ENCODE data around the gene TOP1.
"Not testable (repeated sequence)": the region's sequence is repeated elsewhere in the genome, so short reads cannot be mapped to it uniquely, and the experiment has no call there.

The TOP1 gene

DNA sequence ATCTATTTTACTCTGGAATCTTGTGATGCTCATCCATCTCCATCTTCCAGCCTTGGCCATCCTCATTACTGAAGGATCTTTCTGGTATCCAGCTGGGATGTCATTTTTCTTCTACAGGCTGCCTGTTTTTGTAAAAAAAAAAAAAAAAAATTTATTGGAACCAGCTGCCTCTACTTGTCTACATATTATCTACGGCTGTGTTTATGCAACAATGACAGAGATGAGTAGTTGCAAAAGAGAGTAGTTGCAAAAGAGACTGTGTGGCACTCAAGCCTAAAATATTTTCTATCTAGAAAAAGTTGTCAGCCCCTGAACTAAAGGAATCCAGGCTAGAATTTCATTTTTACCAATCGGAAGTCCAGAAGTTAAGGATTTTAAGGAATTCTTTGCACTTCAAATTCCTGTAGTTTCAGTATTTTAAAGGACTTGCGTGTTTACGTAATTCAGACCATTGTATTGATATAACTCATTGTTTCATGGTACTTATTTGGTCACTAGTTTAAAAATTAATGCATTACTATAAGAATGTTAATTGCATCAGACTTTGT lies 70.2 kb downstream of the TOP1 start:
- no peak for DNase-seq

DNA sequence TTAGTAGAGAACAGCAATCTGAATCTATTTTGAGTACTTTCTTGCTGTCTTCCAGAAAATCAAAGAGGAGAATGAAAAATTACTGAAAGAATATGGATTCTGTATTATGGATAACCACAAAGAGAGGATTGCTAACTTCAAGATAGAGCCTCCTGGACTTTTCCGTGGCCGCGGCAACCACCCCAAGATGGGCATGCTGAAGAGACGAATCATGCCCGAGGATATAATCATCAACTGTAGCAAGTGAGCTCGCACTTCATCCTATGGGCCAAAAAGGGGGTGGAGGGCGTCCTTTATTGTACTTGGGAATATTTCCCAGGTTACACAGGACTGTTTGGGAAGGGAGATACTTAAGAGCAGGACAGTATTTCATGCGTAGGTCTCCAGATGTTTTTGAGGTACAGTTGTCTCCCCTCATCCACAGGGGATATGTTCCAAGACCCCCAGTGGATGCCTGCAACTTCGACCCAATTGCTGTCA lies 71.4 kb downstream of the TOP1 start:
- no peak for DNase-seq

DNA sequence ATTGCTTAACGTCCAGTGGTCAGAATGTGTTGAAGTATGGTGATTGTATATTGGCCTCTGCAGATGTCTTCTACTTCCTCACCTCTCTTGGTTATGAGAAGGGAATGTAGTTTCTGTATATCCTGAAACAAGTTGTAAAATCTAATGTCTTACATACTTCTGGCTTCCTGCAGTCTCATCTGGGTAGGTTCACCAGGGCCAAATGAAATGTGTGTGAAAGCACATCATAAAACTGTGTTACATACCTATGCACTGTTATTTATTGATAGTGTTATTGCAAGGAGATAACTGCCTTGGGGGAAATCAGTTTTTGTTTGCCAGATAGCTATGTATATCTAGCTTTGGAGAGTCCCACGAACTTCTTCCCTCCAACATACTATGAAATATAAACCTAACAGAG lies 73.0 kb downstream of the TOP1 start:
- no peak for DNase-seq

DNA sequence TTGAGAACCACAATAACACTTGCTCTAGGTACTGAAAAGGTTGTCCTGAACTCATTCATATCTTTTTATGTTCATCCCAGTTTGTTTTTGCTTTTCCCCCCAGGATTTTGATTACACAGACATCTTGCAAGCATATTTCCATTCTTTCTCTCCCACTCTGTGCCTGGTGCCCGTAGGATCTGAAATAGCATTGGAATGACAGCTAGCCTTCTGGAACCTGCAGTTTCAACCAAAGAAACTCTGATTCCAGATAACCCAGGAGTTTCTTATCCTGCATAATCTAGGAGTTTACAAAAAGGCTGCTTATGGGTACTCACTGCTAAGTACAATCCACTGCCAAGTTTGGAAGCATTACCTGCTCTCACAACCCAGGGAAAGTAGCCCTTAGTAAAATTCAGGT lies 79.9 kb downstream of the TOP1 start:
- no peak for DNase-seq

DNA sequence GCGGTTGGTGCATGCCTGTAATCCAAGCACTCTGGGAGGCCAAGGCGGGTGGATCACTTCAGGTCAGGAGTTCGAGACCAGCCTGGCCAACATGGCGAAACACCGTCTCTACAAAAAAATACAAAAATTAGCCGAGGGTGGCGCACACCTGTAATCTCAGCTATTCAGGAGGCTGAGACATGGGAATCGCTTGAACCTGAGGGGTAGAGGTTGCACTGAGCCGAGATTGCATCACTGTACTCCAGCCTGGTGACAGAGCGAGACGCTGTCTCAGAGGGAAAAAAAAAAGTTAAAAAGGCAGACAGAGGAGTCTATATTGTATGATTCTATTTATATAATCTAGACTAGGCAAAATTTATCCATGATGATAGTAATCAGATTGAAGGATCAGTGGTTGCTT lies 81.4 kb downstream of the TOP1 start:
- DNase-seq, result no peak

DNA sequence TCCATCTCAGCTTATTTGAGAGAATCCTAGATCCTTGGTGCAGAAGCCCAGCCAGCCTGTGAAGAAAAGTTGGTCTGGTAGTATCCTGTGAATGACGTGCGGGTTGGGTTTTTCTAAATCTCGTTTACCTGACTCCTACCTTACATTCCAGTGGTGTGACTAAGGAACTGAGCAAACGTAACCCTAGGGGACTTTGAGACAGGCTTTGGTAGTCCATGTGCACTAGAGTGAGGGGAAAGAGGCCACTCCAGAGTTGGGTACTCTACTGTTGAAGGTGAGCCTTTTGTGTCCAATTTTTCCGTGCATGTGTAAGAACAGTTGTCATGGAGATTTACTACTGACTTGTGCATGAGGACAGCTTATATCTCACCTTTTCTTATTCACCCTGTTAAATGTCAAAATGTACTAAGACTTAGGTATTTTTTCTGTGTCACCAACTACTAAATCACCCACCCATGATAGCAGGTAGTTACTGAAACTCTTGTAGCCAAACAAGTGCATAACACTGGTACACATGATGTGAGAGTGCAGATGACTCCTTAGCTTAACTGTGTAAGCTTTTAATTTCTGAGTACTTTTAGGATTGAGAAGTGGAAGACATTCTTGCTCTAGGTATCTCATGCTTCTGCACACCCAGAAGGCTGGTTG lies 82.4 kb downstream of the TOP1 start:
- DNase-seq, result no peak

DNA sequence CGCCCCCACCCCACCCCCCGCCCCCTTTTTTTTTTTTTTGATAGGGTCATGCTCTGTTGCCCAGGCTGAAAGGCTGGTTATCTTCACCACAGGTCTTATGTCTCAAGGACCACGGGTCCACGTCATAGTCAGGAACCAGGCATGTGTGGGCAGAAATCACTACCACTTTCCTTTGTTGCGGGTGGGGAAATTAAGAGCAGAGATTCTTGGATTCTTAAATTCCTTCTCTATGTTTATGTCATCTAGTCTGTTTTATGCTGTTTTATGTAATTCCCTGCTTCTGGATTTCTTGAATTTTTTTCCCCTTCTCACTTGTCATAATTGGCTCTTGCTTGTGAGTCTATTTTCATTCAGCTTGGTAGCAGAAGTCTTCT lies 82.9 kb downstream of the TOP1 start:
- DNase-seq, result no peak

DNA sequence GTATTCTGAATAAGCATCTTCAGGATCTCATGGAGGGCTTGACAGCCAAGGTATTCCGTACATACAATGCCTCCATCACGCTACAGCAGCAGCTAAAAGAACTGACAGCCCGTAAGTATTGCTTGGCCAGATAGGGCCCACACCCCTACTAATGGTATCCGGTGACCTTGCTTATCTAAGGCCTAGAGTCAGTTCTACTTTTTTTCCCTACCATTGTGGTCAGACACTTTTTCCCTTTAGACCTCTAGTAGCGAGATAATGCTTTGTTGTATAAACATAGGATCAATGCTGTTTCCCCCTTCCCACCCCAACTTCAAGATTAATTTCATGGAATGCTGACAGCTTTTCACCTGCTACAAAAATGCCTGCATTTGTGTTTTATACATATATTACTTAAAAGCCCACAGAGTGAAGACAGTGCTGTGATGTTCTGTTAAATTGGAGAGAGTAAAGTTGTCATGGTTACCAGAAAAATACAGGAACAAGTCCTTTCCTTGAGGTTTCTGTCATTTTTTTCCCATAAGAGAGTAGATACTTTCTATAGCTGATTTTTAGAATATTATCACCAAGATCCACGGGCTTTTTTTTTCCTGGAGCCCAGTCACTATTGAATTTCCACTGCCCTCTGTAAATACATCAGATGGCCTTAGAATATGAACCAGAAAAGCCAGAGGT lies 87.8 kb downstream of the TOP1 start:
- no peak for DNase-seq

DNA sequence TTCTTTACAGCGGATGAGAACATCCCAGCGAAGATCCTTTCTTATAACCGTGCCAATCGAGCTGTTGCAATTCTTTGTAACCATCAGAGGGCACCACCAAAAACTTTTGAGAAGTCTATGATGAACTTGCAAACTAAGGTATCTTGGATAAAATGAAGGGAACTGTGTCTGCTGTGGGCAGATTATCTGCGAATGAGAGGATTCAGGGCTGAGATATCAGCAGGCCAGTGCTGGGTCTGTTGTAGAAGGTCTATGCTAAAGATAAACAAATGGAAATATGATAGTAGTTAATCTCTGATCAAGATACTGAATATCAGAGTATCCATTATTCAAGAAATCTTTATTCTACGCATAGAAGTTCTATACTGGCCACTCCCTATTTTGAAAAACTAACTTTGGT lies 89.5 kb downstream of the TOP1 start:
- DNase-seq, result not testable (repeated sequence)

DNA sequence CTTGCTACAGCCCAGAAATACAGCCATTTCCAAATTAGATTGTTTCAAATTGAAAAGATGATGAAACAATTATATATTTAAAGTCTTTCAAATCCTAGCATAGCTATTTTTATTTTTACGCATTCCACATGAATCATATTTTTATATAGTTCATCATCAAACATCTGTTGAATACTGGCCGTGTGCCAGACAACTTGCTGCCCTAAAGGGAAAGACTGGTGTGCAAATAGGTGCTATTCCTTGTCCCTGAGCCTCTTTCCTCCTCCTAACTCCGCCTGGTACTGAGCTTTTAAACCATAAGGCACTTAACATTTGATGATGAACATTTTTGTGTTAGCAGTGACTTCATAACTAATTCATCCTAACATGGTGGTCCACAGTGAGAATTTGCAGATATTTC lies 90.0 kb downstream of the TOP1 start:
- DNase-seq, result no peak

DNA sequence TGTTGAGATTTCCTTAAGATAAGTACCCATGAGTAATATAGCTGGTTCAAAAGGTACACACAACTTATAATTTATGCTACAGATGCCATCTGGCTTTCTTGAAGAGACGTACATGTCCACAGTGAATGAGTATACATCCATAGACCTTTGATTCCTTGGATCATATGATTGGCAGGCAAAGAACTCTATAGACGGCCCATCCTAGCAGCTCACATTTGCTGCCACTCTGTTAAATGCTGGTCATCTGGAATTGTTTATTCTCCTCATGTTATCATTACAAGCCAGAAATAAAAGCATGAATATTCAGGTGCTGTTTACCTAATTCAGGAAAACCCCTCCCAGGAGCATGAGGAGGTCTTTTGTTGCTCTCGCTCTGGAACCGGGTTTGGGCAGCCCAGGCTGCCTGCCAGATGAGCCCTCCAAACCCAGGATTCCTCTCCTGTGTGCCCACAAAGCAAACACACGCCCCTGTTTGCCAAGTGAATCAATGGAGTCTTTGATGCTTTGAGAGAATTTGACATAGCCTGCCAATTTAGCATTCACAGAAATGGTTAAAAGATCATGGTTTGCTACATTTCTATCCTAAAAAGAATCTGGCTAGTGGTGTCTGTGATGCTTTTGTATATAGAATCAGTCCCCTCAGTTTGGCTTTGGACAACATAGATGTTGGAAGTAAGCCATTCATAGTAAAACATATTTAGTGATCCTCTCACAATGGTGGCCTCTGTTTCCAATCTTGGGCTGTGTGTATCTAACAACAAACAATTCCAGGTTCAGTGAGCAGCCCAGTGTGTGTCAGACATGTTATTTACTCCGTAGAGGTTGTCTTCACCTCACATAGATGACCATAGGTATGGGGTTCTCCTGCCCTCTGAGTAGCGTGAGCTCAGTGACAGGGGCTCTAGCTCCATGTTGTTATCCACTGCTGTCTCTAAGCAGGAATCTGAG lies 91.3 kb downstream of the TOP1 start:
- DNase-seq, result peak; percentile 12

DNA sequence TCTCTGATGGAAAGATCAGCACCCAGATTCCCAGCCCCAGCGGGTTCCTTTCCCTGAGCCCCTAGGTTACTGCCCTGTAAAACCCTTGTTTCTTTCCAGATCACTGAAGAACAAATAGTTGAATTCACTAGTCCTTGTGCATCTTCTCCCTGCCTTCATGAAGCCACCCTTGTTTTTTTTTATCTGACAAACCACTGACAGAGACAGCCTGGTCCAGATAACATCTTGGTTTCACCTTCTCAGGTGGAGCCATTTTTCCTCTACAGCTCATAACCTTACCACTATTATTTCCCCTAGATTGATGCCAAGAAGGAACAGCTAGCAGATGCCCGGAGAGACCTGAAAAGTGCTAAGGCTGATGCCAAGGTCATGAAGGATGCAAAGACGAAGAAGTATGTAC lies 92.8 kb downstream of the TOP1 start:
- no peak for DNase-seq

DNA sequence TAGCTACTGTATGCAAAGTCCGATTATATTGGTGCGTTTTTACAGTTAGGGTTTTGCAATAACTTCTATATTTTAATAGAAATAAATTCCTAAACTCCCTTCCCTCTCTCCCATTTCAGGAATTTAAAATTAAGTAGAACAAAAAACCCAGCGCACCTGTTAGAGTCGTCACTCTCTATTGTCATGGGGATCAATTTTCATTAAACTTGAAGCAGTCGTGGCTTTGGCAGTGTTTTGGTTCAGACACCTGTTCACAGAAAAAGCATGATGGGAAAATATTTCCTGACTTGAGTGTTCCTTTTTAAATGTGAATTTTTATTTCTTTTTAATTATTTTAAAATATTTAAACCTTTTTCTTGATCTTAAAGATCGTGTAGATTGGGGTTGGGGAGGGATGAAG lies 95.0 kb downstream of the TOP1 start:
- no peak for DNase-seq

DNA sequence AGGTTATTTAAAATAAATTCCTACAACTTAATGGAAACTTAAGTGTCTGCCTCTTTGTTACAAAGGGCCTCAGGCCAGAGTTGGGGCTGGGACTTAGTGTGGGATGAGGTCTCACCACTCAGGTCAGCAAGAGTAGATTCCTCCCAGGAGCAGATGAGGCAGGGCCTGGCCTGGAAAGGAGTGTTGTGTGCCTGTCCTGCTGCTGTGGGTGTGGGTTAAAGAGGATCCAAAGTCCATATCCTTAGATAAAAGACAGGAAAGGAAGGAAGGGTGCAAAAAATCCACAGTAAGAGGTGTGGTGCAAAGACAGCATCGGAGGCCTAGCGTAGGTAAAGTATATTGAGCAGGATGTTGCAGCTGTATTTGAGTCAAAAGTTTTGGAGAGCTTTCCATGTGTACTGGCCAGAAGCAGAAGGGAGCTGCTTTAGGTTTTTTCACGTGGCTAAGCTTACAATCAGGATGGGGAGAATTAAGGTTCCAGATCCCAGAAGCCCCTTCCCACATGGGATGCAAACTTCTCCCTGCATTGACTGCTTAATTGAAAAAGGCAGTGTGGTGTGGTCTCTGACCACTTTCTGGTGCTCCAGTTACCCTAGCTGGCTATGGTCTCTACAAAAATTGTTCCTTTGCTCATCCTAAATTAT lies 96.0 kb downstream of the TOP1 start:
- DNase-seq, result no peak

DNA sequence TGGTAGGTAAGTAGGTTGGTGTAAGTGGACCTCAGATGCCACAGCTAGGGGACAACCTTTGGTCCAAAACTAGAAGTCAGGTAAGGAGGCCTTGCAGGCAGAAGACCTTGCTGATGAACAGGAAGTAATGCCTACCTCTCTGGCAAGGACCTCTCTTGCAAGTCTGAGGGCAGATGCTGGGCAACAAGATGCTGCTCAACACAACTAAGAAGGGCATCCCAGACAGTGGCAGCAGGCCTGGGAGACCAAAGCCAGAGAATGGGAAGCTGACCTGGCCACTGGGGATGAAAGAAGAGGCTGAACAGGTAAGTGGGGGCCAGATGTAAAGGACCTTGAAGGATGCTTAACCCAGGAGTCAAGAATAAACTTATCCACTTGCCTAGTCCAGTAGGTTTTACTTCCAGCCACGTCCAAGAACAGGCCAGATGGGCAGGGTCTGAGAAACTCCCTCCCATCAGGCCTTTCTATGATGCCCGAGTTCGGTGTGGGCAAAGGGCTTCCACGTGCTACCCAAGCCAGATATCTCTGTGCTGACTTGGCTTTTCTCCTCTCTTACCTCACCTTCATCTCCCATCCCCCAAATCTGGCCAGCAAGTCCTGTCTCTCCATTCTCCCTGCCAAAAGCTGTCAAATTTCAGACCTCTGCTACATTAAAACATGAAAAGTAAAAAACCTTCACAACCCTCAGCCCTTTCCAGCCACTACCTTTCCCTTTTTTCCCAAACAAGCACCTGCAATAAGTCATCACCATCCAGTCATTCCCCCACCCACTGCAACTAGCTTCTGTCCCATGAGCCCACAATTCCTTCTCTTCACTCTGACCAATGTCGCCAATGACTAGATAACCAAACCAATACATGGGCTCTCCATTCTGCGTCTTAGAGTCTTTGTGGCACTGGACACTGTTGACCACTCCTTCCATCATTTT lies 97.2 kb downstream of the TOP1 start:
- DNase-seq, result no peak

DNA sequence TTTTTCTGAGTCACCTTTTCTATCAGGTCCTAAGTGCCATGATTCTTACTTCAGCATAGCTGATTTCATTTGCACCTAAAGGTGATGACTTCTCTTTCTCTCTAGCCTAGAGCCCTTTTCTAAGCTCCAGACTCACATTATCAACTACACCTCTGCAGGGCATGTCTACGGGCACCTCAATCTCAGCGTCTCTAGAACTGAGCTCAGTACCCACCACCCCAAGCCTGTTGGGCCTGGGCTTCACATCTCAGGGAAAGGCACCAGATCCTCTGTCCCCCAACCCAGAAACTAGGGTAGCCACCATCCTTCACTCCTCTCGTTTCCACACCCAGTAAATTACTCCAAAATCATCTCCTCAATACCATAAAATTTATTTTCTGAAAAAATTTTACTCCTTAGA lies 98.1 kb downstream of the TOP1 start:
- no peak for DNase-seq

DNA sequence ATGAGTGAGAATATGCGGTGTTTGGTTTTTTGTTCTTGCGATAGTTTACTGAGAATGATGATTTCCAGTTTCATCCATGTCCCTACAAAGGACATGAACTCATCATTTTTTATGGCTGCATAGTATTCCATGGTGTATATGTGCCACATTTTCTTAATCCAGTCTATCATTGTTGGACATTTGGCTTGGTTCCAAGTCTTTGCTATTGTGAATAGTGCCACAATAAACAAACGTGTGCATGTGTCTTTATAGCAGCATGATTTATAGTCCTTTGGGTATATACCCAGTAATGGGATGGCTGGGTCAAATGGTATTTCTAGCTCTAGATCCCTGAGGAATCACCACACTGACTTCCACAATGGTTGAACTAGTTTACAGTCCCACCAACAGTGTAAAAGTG lies 99.7 kb downstream of the TOP1 start:
- not testable (repeated sequence) for DNase-seq

DNA sequence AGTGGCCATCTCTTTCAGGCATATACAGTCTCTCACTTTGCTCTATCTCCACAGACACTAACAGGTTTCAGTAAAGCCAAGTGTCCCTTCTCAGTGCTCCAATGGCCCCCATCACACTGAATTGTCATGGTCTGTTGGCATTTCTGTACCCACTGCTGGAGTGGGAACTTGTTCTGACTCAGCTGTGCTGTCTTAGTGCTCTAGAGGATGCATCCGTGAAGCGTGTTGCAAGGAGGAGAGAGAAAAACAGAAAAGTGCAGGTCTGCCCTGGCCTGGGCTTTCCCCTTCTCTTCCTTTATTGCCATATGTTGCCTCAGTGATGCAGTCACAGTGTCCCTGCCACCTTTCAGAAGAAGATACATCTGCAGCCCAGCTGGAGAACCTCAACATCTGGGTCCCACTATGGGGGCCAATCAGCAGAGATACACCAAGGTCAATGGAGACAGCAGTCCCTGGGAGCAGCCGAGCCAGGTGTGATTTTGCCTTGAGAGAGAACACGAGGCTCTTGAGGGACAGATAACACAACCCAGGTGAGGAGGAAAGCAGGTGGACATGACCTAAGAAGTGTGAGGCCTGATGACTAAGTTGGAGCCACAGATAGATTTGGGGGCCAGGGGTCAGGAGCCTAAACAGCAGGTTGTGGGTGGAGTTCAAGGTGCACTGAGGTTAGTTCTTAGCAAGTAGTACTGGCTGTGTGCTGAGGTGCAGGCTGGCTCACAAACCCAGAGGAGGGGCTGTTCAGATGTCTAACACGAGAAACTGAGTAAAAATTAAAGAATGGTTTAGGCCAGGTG lies 103.2 kb downstream of the TOP1 start:
- DNase-seq, result no peak

DNA sequence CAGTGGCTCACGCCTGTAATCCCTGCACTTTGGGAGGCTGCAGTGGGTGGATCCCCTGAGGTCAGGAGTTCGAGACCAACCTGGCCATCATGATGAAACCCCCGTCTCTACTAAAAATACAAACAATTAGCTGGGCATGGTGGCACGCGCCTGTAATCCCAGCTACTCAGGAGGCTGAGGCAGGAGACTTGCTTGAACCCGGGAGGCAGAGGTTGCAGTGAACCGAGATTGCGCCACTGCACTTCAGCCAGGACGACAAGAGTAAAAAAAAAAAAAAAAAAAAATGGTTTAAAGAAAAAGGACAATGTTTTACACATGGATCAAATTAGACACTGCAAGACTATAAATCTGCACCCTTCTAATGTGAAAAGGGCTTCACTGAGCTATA lies 103.8 kb downstream of the TOP1 start:
- DNase-seq, result not testable (repeated sequence)

DNA sequence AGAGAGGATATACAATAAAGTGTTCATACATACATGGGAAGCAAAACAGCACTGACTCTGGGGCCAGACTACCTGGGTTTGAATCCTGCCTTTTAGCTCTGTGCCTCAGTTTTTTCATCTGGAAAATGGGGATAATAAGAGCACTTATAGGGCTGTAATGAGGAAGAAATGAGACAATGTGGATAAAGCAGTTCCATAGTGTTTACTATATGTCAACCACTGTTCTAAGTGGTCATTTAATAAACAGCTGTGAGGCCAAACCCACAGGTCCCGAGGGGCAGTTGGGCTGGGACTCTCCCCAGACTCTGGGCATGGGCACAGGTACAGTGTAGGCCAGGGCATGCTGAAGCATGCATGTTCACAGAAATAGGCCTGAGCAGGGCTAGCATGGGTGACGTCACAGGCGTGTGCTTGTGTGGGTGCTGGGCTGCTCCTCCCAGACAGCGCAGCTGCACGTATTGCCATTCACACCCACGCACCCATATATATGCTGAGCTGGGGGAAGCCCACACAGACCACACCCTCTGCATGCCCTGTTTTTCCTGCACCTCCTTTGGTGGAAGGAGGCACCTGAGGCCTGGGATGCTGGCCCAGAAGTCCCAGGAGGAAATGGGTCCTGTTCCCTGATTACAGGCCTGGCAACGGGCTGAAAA lies 105.2 kb downstream of the TOP1 start:
- no peak for DNase-seq

Data from NCI-H1105 (cell line).